Neural cell (in vitro differentiated cells): ENCODE data around the gene LRRC61. TPM values are rescaled to one million over a fixed set of nuclear protein-coding genes. Genes with fewer than 3 reads are reported as not detected.

Experiments
- H2AFZ ChIP-seq: fragments of 200-600, 300-800 bp; sonication (generic), shearing (Covaris generic); 2 replicates; pipeline ENCODE4 v1.6.0; 2014; ENCODE audit warnings: low read depth, mild to moderate bottlenecking, antibody characterized with exemption, low read length, moderate library complexity
- H3F3A ChIP-seq: fragments of 200-600 bp; shearing (Covaris generic); 2 replicates; pipeline ENCODE4 v1.6.1; 2016; ENCODE audit warnings: mild to moderate bottlenecking, moderate library complexity, mixed read lengths, antibody characterized with exemption, low read length; ENCODE audit not compliant: insufficient read depth, poor library complexity, severe bottlenecking
- H3K27ac ChIP-seq: fragments of 200-600, 300-800 bp; sonication (generic), shearing (Covaris generic); 2 replicates; pipeline ENCODE4 v1.5.1; 2014; ENCODE audit warnings: mild to moderate bottlenecking, low read length, moderate library complexity
- H3K27me3 ChIP-seq: fragments of 300-800, 200-600 bp; sonication (generic), shearing (Covaris generic); 2 replicates; pipeline ENCODE4 v1.6.0; 2014; ENCODE audit warnings: mild to moderate bottlenecking, low read depth, low read length, moderate library complexity; ENCODE audit not compliant: insufficient read depth
- H3K36me3 ChIP-seq: fragments of 300-800, 200-600 bp; sonication (generic), shearing (Covaris generic); 2 replicates; pipeline ENCODE4 v1.5.1; 2014; ENCODE audit warnings: mild to moderate bottlenecking, antibody characterized with exemption, low read length, moderate library complexity; ENCODE audit not compliant: insufficient read depth
- H3K4me2 ChIP-seq: fragments of 300-800, 200-600 bp; sonication (generic), shearing (Covaris generic); 2 replicates; pipeline ENCODE4 v1.6.0; 2014; ENCODE audit warnings: mild to moderate bottlenecking, low read length
- H3K4me3 ChIP-seq: fragments of 300-800, 200-600 bp; sonication (generic), shearing (Covaris generic); 2 replicates; pipeline ENCODE4 v1.5.1; 2014; ENCODE audit warnings: mild to moderate bottlenecking, low read length, moderate library complexity
- H3K79me2 ChIP-seq: fragments of 200-600 bp; shearing (Covaris generic); replicated peaks from 2 replicates; pipeline ENCODE4 v1.6.0; 2014; ENCODE audit warnings: mild to moderate bottlenecking, low read length, moderate library complexity; ENCODE audit not compliant: insufficient read depth
- H3K9ac ChIP-seq: fragments of 300-800, 200-600 bp; sonication (generic), shearing (Covaris generic); 2 replicates; pipeline ENCODE4 v1.6.1; 2016; ENCODE audit warnings: mild to moderate bottlenecking, low read length, mixed read lengths
- H3K9me2 ChIP-seq: fragments of 200-600 bp; shearing (Covaris generic); 2 replicates; pipeline ENCODE4 v1.6.1; 2016; ENCODE audit warnings: mild to moderate bottlenecking, low read length, mixed read lengths; ENCODE audit not compliant: insufficient read depth
- H3K9me3 ChIP-seq: fragments of 200-600, 300-800 bp; sonication (generic), shearing (Covaris generic); 2 replicates; pipeline ENCODE4 v1.6.1; 2016; ENCODE audit warnings: mild to moderate bottlenecking, mixed run types, low read length, moderate library complexity, mixed read lengths
- H4K20me1 ChIP-seq: fragments of 200-600 bp; shearing (Covaris generic); 2 replicates; pipeline ENCODE4 v1.6.1; 2016; ENCODE audit warnings: mild to moderate bottlenecking, mixed run types; ENCODE audit not compliant: insufficient read depth
- CTCF ChIP-seq: fragments of 450-650 bp; IDR thresholded peaks from 2 replicates; pipeline ENCODE4 v1.5.1; 2014; ENCODE audit warnings: antibody characterized with exemption, mild to moderate bottlenecking, moderate library complexity; ENCODE audit not compliant: poor library complexity, severe bottlenecking
- EP300 ChIP-seq: fragments of 450-650 bp; conservative IDR thresholded peaks from 2 replicates; pipeline ENCODE4 v1.6.1; 2014; ENCODE audit warnings: antibody characterized with exemption, mild to moderate bottlenecking, moderate library complexity; ENCODE audit not compliant: poor library complexity, severe bottlenecking
- EZH2 ChIP-seq: fragments of 200-600, 300-800 bp; shearing (Covaris generic), sonication (generic); IDR thresholded peaks from 2 replicates; pipeline ENCODE4 v1.6.1; 2014; ENCODE audit warnings: antibody characterized with exemption, low read length, borderline replicate concordance, mild to moderate bottlenecking; ENCODE audit not compliant: insufficient read depth, poor library complexity, severe bottlenecking
- MXI1 ChIP-seq: fragments of 450-650 bp; conservative IDR thresholded peaks from 2 replicates; pipeline ENCODE4 v1.6.1; 2014; ENCODE audit warnings: antibody characterized with exemption, mild to moderate bottlenecking; ENCODE audit not compliant: poor library complexity, severe bottlenecking
- POLR2AphosphoS5 ChIP-seq: IDR thresholded peaks from 2 replicates; pipeline ENCODE4 v1.6.1; 2012
- RAD21 ChIP-seq: fragments of 450-650 bp; conservative IDR thresholded peaks from 2 replicates; pipeline ENCODE4 v1.6.1; 2014; ENCODE audit warnings: antibody characterized with exemption, mild to moderate bottlenecking, moderate library complexity
- REST ChIP-seq: IDR thresholded peaks from 2 replicates; pipeline ENCODE4 v1.6.1; 2012; ENCODE audit warnings: borderline replicate concordance
- SMC3 ChIP-seq: fragments of 450-650 bp; conservative IDR thresholded peaks from 2 replicates; pipeline ENCODE4 v1.6.1; 2014; ENCODE audit warnings: antibody characterized with exemption, mild to moderate bottlenecking, moderate library complexity; ENCODE audit not compliant: poor library complexity
- TAF1 ChIP-seq: IDR thresholded peaks from 2 replicates; pipeline ENCODE4 v1.6.1; 2012; ENCODE audit warnings: low read depth
- polyA plus RNA-seq: library from polyadenylated mRNA; depleted of rRNA; stranded (reverse); fragments of >200 nt; gene quantifications from 2 replicates; pipeline ENCODE4 v1.2.3, GENCODE V29; 2014

Gene LRRC61
- polyA plus RNA-seq, 1 donor from 2014 or later, result 5.0 TPM

DNA sequence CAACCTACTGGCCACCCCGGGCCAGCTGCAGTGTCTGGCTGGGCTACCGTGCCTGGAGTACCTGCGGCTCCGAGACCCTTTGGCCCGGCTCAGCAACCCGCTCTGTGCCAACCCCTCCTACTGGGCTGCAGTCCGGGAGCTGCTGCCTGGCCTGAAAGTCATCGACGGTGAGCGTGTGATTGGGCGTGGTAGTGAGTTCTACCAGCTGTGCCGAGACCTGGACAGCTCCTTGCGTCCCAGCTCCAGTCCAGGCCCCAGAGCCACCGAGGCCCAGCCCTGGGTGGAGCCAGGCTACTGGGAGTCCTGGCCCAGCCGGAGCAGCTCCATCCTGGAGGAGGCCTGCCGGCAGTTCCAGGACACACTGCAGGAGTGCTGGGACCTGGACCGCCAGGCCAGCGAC, 14.0 kb downstream of the LRRC61 start:
- Histone ChIP-seq H3K27ac (no peak overlapping the region), H2AFZ (no peak overlapping the region), H3K9ac (no peak overlapping the region), H3K9me2 (no peaks in the 10 kb centered on the region), H3K4me3 (no peak overlapping the region), H3F3A (no peaks in the 10 kb centered on the region), H3K4me2 (no peak overlapping the region), H3K27me3 (peaks cover 32% of the 10 kb centered on the region), H3K79me2 (no peaks in the 10 kb centered on the region), H3K36me3 (no peaks in the 10 kb centered on the region), H4K20me1 (no peaks in the 10 kb centered on the region), H3K9me3 (no peaks in the 10 kb centered on the region)
- TF ChIP-seq EP300, result no peak
- no peak for TF ChIP-seq RAD21
- no peak for TF ChIP-seq CTCF
- no peak for TF ChIP-seq MXI1

DNA sequence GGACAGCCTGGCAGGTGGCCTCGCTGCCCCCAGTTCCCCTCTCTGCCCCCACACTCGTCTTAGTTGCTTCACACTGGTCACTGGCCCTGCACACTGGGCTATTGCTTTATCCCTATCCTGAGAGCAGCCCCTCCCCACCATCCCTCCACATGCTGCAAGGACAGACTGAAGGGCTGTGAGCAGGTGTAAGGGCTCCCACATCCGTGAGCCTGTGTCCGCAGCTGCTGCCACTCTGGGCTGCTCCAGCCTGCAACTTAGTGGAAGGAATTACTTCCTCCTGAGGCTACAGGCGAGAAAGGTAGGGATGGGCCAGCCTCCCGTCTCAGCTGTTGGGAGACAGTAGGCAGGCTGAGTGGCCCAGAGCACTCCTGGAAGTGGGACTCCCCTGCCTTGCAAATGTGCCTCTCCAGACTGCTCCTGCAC, 14.5 kb downstream of the LRRC61 start:
- Histone ChIP-seq H3K79me2 (no peaks in the 10 kb centered on the region), H3K9me2 (no peaks in the 10 kb centered on the region), H3K4me2 (no peak overlapping the region), H3K9me3 (no peaks in the 10 kb centered on the region), H2AFZ (no peak overlapping the region), H3K9ac (no peak overlapping the region), H3K27me3 (peaks cover 37% of the 10 kb centered on the region), H3F3A (no peaks in the 10 kb centered on the region), H3K27ac (no peak overlapping the region), H3K4me3 (no peak overlapping the region), H4K20me1 (no peaks in the 10 kb centered on the region), H3K36me3 (no peaks in the 10 kb centered on the region)
- no peak for TF ChIP-seq REST
- TF ChIP-seq RAD21, result no peak
- no peak for TF ChIP-seq MXI1
- no peak for TF ChIP-seq EP300
- no peak for TF ChIP-seq TAF1

- H4K20me1 ChIP-seq, result no peaks in the 10 kb centered on the region
- H3K9me3 ChIP-seq, result no peaks in the 10 kb centered on the region
- H3K4me2 ChIP-seq, result no peak overlapping the region
- peaks cover 39% of the 10 kb centered on the region for H3K27me3 ChIP-seq
- TF ChIP-seq SMC3 (no peak), REST (no peak), MXI1 (no peak), RAD21 (no peak), POLR2AphosphoS5 (no peak), CTCF (no peak), TAF1 (no peak), EZH2 (no peak), EP300 (no peak)
- H3K4me3 ChIP-seq, result no peak overlapping the region
- H3K79me2 ChIP-seq, result no peaks in the 10 kb centered on the region
- H3K9me2 ChIP-seq, result no peaks in the 10 kb centered on the region
- H2AFZ ChIP-seq, result no peak overlapping the region
- no peaks in the 10 kb centered on the region for H3F3A ChIP-seq
- no peak overlapping the region for H3K9ac ChIP-seq
- H3K27ac ChIP-seq, result no peak overlapping the region
- no peaks in the 10 kb centered on the region for H3K36me3 ChIP-seq
These were observed 15.1 kb downstream of the LRRC61 start for GRCh38 chr7:150338166-150338829.
